ENCODE data around the gene TK2.

GRCh38 chr16:66591018-66591417 lies 41.1 kb upstream of the TK2 start:
- TF ChIP-seq CTCF (conservative IDR thresholded peaks at IDR 0.05 in 1 of 2, IDR thresholded peaks at IDR 0.05 in 1 of 2; ENCODE audit: low read depth in 1 of 2, low read length in 2 of 2): no peak
- TF ChIP-seq EZH2 (IDR thresholded peaks at IDR 0.05; ENCODE audit: low read length, missing control alignments): no peak

Measured in fibroblast of lung (primary cell).